Fibroblast of peridontal ligament (primary cell): ENCODE data around the gene CACNA2D2.

Source experiments
- DNase-seq: peaks from one replicate; pipeline ENCODE4 v3.0.0-alpha.2; 2010; ENCODE audit errors: extremely low read depth

The CACNA2D2 gene

GRCh38 chr3:50327129-50327528, 176.3 kb downstream of the CACNA2D2 start:
- DNase-seq = no peak

- no peak for DNase-seq
These were observed 177.3 kb downstream of the CACNA2D2 start for GRCh38 chr3:50326182-50326541.

GRCh38 chr3:50325497-50326181, 177.8 kb downstream of the CACNA2D2 start:
- DNase-seq = no peak

- DNase-seq = no peak
These were observed 178.3 kb downstream of the CACNA2D2 start for GRCh38 chr3:50325113-50325480.

GRCh38 chr3:50324351-50325112, 178.9 kb downstream of the CACNA2D2 start:
- DNase-seq = peak; percentile 60

GRCh38 chr3:50323614-50324199, 179.7 kb downstream of the CACNA2D2 start:
- DNase-seq = no peak

- no peak for DNase-seq
These were observed 180.3 kb downstream of the CACNA2D2 start for GRCh38 chr3:50323092-50323600.

GRCh38 chr3:50322386-50323091, 180.9 kb downstream of the CACNA2D2 start, which contains the start of gene HYAL2:
TSS of gene HYAL2 (minus strand) at chr3:50322745. CDS start at chr3:50320489, 2,256 bp downstream.
- DNase-seq = no peak

GRCh38 chr3:50322115-50322385, 181.4 kb downstream of the CACNA2D2 start:
- no peak for DNase-seq

GRCh38 chr3:50321336-50322114, 181.9 kb downstream of the CACNA2D2 start:
- peak; percentile 78 for DNase-seq

- peak; percentile 40 for DNase-seq
These were observed 182.5 kb downstream of the CACNA2D2 start for GRCh38 chr3:50320853-50321335.

- no peak for DNase-seq
These were observed 183.4 kb downstream of the CACNA2D2 start for GRCh38 chr3:50319894-50320625.

- DNase-seq = no peak
These were observed 184.1 kb downstream of the CACNA2D2 start for GRCh38 chr3:50319181-50319893.

- no peak for DNase-seq
These were observed 184.8 kb downstream of the CACNA2D2 start for GRCh38 chr3:50318615-50319014.

- DNase-seq = no peak
These were observed 185.3 kb downstream of the CACNA2D2 start for GRCh38 chr3:50318163-50318562.

GRCh38 chr3:50317300-50317699, 186.1 kb downstream of the CACNA2D2 start:
- no peak for DNase-seq

GRCh38 chr3:50316657-50317242, 186.7 kb downstream of the CACNA2D2 start:
- DNase-seq = no peak

- DNase-seq = no peak
These were observed 188.6 kb downstream of the CACNA2D2 start for GRCh38 chr3:50314816-50315215.

GRCh38 chr3:50314342-50314741, 189.1 kb downstream of the CACNA2D2 start:
- no peak for DNase-seq
